ENCODE data around the gene PAX3.

DNA sequence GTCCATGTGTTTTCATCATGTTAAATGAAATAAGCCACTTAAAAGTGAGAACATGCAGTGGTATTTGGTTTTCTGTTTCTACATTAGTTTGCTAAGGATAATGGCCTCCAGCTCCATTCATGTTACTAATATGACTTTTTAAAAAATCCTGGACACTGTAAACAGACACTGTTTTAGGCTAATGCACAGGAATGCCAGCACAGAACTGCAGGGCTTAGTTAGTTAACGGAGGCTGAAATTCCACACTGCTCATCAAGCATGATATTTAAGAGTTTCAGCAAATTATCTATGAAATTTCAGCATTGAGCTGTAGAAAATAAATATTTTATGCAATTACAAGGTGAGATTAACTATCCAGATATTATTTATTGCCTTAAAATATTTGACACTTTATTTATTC, 42.5 kb upstream of the PAX3 start:
- no peak for TF ChIP-seq TAF1 (conservative IDR thresholded peaks at IDR 0.05)
- no peak for TF ChIP-seq RAD21 (IDR thresholded peaks at IDR 0.05)
- TF ChIP-seq, protein P1, sequence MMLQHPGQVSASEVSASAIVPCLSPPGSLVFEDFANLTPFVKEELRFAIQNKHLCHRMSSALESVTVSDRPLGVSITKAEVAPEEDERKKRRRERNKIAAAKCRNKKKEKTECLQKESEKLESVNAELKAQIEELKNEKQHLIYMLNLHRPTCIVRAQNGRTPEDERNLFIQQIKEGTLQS (IDR thresholded peaks at IDR 0.05) = no peak
- TF ChIP-seq, protein P2, sequence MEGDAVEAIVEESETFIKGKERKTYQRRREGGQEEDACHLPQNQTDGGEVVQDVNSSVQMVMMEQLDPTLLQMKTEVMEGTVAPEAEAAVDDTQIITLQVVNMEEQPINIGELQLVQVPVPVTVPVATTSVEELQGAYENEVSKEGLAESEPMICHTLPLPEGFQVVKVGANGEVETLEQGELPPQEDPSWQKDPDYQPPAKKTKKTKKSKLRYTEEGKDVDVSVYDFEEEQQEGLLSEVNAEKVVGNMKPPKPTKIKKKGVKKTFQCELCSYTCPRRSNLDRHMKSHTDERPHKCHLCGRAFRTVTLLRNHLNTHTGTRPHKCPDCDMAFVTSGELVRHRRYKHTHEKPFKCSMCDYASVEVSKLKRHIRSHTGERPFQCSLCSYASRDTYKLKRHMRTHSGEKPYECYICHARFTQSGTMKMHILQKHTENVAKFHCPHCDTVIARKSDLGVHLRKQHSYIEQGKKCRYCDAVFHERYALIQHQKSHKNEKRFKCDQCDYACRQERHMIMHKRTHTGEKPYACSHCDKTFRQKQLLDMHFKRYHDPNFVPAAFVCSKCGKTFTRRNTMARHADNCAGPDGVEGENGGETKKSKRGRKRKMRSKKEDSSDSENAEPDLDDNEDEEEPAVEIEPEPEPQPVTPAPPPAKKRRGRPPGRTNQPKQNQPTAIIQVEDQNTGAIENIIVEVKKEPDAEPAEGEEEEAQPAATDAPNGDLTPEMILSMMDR (IDR thresholded peaks at IDR 0.05; ENCODE audit: low read depth, low read length, missing input control) = no peak
- TF ChIP-seq, protein P3, sequence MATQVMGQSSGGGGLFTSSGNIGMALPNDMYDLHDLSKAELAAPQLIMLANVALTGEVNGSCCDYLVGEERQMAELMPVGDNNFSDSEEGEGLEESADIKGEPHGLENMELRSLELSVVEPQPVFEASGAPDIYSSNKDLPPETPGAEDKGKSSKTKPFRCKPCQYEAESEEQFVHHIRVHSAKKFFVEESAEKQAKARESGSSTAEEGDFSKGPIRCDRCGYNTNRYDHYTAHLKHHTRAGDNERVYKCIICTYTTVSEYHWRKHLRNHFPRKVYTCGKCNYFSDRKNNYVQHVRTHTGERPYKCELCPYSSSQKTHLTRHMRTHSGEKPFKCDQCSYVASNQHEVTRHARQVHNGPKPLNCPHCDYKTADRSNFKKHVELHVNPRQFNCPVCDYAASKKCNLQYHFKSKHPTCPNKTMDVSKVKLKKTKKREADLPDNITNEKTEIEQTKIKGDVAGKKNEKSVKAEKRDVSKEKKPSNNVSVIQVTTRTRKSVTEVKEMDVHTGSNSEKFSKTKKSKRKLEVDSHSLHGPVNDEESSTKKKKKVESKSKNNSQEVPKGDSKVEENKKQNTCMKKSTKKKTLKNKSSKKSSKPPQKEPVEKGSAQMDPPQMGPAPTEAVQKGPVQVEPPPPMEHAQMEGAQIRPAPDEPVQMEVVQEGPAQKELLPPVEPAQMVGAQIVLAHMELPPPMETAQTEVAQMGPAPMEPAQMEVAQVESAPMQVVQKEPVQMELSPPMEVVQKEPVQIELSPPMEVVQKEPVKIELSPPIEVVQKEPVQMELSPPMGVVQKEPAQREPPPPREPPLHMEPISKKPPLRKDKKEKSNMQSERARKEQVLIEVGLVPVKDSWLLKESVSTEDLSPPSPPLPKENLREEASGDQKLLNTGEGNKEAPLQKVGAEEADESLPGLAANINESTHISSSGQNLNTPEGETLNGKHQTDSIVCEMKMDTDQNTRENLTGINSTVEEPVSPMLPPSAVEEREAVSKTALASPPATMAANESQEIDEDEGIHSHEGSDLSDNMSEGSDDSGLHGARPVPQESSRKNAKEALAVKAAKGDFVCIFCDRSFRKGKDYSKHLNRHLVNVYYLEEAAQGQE (IDR thresholded peaks at IDR 0.05) = no peak
- TF ChIP-seq, protein P4, sequence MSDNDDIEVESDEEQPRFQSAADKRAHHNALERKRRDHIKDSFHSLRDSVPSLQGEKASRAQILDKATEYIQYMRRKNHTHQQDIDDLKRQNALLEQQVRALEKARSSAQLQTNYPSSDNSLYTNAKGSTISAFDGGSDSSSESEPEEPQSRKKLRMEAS (IDR thresholded peaks at IDR 0.05) = no peak
- no peak for TF ChIP-seq GABPA (IDR thresholded peaks at IDR 0.05 in 1 of 2, conservative IDR thresholded peaks at IDR 0.05 in 1 of 2)
- no peak for TF ChIP-seq RXRA (IDR thresholded peaks at IDR 0.05)
- TF ChIP-seq JUND (IDR thresholded peaks at IDR 0.05) = no peak
- TF ChIP-seq, protein P5, sequence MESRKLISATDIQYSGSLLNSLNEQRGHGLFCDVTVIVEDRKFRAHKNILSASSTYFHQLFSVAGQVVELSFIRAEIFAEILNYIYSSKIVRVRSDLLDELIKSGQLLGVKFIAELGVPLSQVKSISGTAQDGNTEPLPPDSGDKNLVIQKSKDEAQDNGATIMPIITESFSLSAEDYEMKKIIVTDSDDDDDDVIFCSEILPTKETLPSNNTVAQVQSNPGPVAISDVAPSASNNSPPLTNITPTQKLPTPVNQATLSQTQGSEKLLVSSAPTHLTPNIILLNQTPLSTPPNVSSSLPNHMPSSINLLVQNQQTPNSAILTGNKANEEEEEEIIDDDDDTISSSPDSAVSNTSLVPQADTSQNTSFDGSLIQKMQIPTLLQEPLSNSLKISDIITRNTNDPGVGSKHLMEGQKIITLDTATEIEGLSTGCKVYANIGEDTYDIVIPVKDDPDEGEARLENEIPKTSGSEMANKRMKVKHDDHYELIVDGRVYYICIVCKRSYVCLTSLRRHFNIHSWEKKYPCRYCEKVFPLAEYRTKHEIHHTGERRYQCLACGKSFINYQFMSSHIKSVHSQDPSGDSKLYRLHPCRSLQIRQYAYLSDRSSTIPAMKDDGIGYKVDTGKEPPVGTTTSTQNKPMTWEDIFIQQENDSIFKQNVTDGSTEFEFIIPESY (IDR thresholded peaks at IDR 0.05) = no peak
- no peak for TF ChIP-seq YY1 (IDR thresholded peaks at IDR 0.05)
- no peak for TF ChIP-seq HNF4G (IDR thresholded peaks at IDR 0.05)
- TF ChIP-seq SP1 (IDR thresholded peaks at IDR 0.05) = no peak
